ENCODE results near the gene LMTK3. TPM values are rescaled to one million over a fixed set of nuclear protein-coding genes. Genes with fewer than 3 reads are reported as not detected.

LMTK3 gene
- total and polyA plus RNA-seq, 2 of the 13 experiments (the other 11 are each of a cell fraction or from before 2014, with no cell fraction given) = 0.18 to 0.29 TPM

DNA sequence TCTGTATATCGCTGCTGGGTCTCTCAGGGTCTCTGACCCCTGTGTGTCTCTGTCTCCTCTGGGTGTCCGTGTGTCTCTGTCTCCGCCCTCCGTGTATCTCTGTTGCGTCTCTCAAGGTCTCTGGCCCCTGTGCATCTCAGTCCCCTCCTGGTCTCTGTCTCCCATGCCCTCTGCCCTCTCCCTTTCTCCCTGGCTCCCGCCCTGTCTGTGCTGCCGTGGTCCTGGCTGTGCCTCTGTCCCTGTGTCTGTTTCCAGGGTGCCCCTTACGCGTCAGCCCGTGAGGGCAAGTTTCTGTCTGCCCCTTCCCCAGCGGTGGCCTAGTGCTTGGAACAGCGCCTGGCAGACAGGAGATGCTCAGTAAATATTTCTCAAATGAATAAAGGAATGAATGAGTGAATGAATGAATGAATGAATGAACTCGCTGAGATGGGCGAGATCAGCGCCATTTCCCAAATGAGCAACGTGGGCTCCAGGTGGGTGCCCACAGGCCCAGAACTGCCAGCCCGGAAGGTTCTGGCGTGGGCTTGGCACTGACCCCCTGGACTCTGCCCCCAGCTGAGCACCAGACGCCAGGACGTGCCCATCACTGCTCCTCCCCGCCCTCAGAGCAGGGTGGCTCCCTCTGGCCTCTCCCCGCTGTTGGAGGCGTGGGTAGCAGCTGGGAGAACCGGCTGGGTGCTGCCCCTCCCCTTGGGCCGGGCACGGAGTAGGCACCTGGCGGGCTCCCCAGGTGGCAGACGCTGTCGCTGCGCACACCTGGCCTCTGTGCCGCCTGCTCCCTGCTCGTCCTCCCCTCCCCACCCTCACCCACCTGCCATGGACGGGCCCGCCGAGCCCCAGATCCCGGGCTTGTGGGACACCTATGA, 40.0 kb upstream of the LMTK3 start, which contains the start of gene SULT2B1 (continued):
- TF ChIP-seq ZNF547 (CRISPR knock-in tag; IDR thresholded peaks at IDR 0.05) (no peak), NCOA5 (CRISPR knock-in tag; IDR thresholded peaks at IDR 0.05) (no peak), ZNF260 (CRISPR knock-in tag; IDR thresholded peaks at IDR 0.05; ENCODE audit: borderline replicate concordance, low read depth) (no peak)
- TF ChIP-seq, protein P1, sequence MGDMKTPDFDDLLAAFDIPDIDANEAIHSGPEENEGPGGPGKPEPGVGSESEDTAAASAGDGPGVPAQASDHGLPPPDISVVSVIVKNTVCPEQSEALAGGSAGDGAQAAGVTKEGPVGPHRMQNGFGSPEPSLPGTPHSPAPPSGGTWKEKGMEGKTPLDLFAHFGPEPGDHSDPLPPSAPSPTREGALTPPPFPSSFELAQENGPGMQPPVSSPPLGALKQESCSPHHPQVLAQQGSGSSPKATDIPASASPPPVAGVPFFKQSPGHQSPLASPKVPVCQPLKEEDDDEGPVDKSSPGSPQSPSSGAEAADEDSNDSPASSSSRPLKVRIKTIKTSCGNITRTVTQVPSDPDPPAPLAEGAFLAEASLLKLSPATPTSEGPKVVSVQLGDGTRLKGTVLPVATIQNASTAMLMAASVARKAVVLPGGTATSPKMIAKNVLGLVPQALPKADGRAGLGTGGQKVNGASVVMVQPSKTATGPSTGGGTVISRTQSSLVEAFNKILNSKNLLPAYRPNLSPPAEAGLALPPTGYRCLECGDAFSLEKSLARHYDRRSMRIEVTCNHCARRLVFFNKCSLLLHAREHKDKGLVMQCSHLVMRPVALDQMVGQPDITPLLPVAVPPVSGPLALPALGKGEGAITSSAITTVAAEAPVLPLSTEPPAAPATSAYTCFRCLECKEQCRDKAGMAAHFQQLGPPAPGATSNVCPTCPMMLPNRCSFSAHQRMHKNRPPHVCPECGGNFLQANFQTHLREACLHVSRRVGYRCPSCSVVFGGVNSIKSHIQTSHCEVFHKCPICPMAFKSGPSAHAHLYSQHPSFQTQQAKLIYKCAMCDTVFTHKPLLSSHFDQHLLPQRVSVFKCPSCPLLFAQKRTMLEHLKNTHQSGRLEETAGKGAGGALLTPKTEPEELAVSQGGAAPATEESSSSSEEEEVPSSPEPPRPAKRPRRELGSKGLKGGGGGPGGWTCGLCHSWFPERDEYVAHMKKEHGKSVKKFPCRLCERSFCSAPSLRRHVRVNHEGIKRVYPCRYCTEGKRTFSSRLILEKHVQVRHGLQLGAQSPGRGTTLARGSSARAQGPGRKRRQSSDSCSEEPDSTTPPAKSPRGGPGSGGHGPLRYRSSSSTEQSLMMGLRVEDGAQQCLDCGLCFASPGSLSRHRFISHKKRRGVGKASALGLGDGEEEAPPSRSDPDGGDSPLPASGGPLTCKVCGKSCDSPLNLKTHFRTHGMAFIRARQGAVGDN (CRISPR knock-in tag; IDR thresholded peaks at IDR 0.05) = peak; percentile 8; the same call in 1 of the 2 replicates

DNA sequence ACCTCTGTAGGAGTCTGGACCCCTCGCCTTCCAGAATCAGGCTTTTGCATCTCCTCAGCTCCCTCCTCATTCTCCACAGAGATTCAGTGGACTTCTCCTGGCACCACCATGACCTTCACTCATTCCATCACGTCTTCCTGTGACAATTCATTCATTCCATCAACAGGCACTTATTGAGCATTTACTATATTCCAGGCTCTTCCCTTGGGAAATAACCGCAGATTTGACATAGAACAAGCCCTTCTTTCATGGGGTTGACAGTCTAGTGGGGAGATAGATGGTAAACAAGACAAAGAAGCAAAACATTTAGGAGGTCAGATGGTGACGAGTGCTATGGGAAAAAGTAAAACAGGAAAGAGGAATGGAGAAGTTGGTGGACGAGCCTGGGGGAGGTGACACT, 37.7 kb upstream of the LMTK3 start:
- Histone ChIP-seq H4K20me1 (ENCODE audit: insufficient read depth, low read length) (no peaks in the 10 kb centered on the region), H3K27ac (ENCODE audit: extremely low read length, insufficient read depth, low read length) (no peak overlapping the region), H3K4me1 (ENCODE audit: insufficient read depth, low read length) (peaks cover 60% of the 10 kb centered on the region), H3K27me3 (ENCODE audit: control insufficient read depth in 1 of 2, insufficient read depth in 2 of 2, low read length in 2 of 2) (peaks cover 0 to 17% of the 10 kb centered on the region in 2 experiments; a peak in 3 of 5 replicates), H2AFZ (ENCODE audit: low read length) (no peak overlapping the region), H3K9me3 (ENCODE audit: low read length) (no peaks in the 10 kb centered on the region), H3K36me3 (replicated peaks in 1 of 2; ENCODE audit: control insufficient read depth in 1 of 2, insufficient read depth in 2 of 2, low read length in 2 of 2) (no peaks in the 10 kb centered on the region), H3K4me3 (replicated peaks in 1 of 3; ENCODE audit: insufficient read depth in 1 of 3, low read depth in 2 of 3, low read length in 3 of 3) (peak overlapping the region in 1 of 3 experiments; percentile 28; a peak in 1 of 6 replicates), H3K9ac (ENCODE audit: insufficient read depth, low read depth, low read length) (no peak overlapping the region), H3K79me2 (ENCODE audit: insufficient read depth, low read length) (no peaks in the 10 kb centered on the region), H3K4me2 (ENCODE audit: low read depth, low read length) (peak overlapping the region; percentile 40; the same call in 1 of the 2 replicates)
- 22% methylated on average over 5 of the region's 5 CpGs for WGBS (ENCODE audit: low lambda C conversion rate)
- no TSS peak for BruUV-seq (replicated peaks)
- no peak for ATAC-seq
- POLR2A ChIA-PET = no interaction called here
- no peak for DNase-seq (ENCODE audit: low spot score)
- in situ Hi-C loops (cut with HindIII; ENCODE audit: extremely low pct_ligation_motif_present, low pct_unique_long_range_greater_than_20kb) (no loop called here), intact Hi-C loops (cut with micrococcal nuclease; ENCODE audit: unreplicated experiment) (no loop called here)
- TF ChIP-seq TAF1 (CRISPR knock-in tag; IDR thresholded peaks at IDR 0.05) = no peak
- TF ChIP-seq ISX (CRISPR knock-in tag; conservative IDR thresholded peaks at IDR 0.05) = no peak
- TF ChIP-seq MAX (IDR thresholded peaks at IDR 0.05) = no peak
- TF ChIP-seq ZFYVE20 (CRISPR knock-in tag; IDR thresholded peaks at IDR 0.05; ENCODE audit: borderline replicate concordance, low read depth) = no peak
- TF ChIP-seq IRF2 (CRISPR knock-in tag; IDR thresholded peaks at IDR 0.05) = no peak
- TF ChIP-seq SCMH1 (CRISPR knock-in tag; IDR thresholded peaks at IDR 0.05; ENCODE audit: borderline replicate concordance) = no peak
- TF ChIP-seq FLYWCH1 (CRISPR knock-in tag; IDR thresholded peaks at IDR 0.05) = no peak
- TF ChIP-seq ZNF510 (CRISPR knock-in tag; IDR thresholded peaks at IDR 0.05; ENCODE audit: low read depth) = no peak
- TF ChIP-seq, protein P2, sequence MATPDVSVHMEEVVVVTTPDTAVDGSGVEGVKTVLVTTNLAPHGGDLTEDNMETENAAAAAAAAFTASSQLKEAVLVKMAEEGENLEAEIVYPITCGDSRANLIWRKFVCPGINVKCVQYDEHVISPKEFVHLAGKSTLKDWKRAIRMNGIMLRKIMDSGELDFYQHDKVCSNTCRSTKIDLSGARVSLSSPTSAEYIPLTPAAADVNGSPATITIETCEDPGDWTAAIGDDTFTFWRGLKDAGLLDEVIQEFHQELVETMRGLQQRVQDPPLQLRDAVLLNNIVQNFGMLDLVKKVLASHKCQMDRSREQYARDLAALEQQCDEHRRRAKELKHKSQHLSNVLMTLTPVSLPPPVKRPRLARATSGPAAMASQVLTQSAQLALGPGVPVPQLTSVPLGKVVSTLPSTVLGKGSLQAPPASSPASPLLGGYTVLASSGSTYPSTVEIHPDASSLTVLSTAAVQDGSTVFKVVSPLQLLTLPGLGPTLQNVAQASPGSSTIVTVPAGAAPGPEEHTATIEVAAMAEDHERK (CRISPR knock-in tag; IDR thresholded peaks at IDR 0.05; ENCODE audit: low read depth) = no peak
- no peak for FAIRE-seq
- CTCF ChIA-PET (ENCODE audit: low intra/inter-chr PET ratio, low total read pairs) = no interaction called here

All from HepG2 (cell line).